Suprapubic skin (tissue), 4 donors: Measurements from ENCODE around the gene ADORA2A.

Experiments used
- CTCF ChIP-seq, 2 donors: fragments of 200-600 bp in 1 of 2; fragments of 450-650 bp in 1 of 2; sonication (generic) in 1 of 2; IDR thresholded peaks; one replicate each; pipeline ENCODE4 v1.5.1; 2016 to 2019; ENCODE audit warnings: antibody characterized with exemption in 2 of 2, mild to moderate bottlenecking in 1 of 2, moderate library complexity in 1 of 2
- EP300 ChIP-seq: sonication (generic); formaldehyde crosslinking; IDR thresholded peaks from one replicate; pipeline ENCODE4 v1.6.1; 2017; ENCODE audit warnings: antibody characterized with exemption
- POLR2AphosphoS5 ChIP-seq, 3 donors: sonication (generic); formaldehyde crosslinking; IDR thresholded peaks; one replicate each; pipeline ENCODE4 v1.6.1; 2017; ENCODE audit warnings: antibody characterized with exemption in 3 of 3

DNA sequence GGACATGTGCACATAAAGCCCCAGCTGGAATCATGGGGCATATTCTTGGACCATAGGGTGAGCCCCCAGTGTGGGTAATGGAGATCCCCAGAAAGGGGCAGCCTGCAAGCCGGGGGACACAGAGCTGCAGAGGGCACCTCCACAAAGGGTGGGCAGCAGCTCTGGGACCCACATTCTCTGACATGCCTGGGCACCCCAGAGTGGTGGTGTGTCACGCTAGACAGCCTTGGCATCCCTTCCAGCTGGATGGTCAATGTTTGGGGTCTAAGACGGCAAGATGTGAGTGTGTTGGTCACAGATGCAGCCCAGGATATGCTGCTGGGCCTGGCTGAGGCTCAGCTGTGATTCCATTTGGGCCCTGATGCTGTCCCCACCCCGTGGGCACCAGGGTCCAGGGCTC lies 9.7 kb downstream of the ADORA2A start:
- no peak for TF ChIP-seq EP300
- no peak for TF ChIP-seq CTCF (IDR thresholded peaks at IDR 0.05)
- no peak for TF ChIP-seq POLR2AphosphoS5 (IDR thresholded peaks at IDR 0.05)
